ENCODE measurements around the gene OR4E2.
"Not testable (repeated sequence)": the region's sequence is repeated elsewhere in the genome, so short reads cannot be mapped to it uniquely, and the experiment has no call there.

The OR4E2 gene

GRCh38 chr14:21653331-21653885, at the start of gene OR4E2:
TSS of gene OR4E2 (plus strand) at chr14:21653835. CDS start at chr14:21665083, 11,248 bp downstream.
- DNase-seq (ENCODE audit: low read depth in 4 of 4, low spot score in 1 of 4) = no peak

GRCh38 chr14:21612324-21612723, 41.3 kb upstream of the OR4E2 start:
- DNase-seq (ENCODE audit: low read depth in 4 of 4, low spot score in 1 of 4) = no peak

- no peak for DNase-seq (ENCODE audit: low read depth in 4 of 4, low spot score in 1 of 4)
These were observed 39.4 kb upstream of the OR4E2 start for GRCh38 chr14:21614240-21614639.

- no peak for DNase-seq (ENCODE audit: low read depth in 4 of 4, low spot score in 1 of 4)
These were observed 36.0 kb upstream of the OR4E2 start for GRCh38 chr14:21617614-21618013.

GRCh38 chr14:21626491-21627230, 27.0 kb upstream of the OR4E2 start:
- no peak for DNase-seq (ENCODE audit: low read depth in 4 of 4, low spot score in 1 of 4)

GRCh38 chr14:21630503-21630902, 23.1 kb upstream of the OR4E2 start:
- not testable (repeated sequence) for DNase-seq (ENCODE audit: low read depth in 4 of 4, low spot score in 1 of 4)

GRCh38 chr14:21631084-21631483, 22.6 kb upstream of the OR4E2 start:
- DNase-seq (ENCODE audit: low read depth in 4 of 4, low spot score in 1 of 4) = no peak

GRCh38 chr14:21634840-21635239, 18.8 kb upstream of the OR4E2 start, which contains the start of gene OR10G2:
TSS of gene OR10G2 (minus strand) at chr14:21634940. CDS start at chr14:21634842, 98 bp downstream.
- no peak for DNase-seq (ENCODE audit: low read depth in 4 of 4, low spot score in 1 of 4)

- DNase-seq (ENCODE audit: low read depth in 4 of 4, low spot score in 1 of 4) = no peak
These were observed 11.0 kb upstream of the OR4E2 start for GRCh38 chr14:21642683-21643082.

- DNase-seq (ENCODE audit: low read depth in 4 of 4, low spot score in 1 of 4) = no peak
These were observed 10.2 kb upstream of the OR4E2 start for GRCh38 chr14:21643407-21643806.

- no peak for DNase-seq (ENCODE audit: low read depth in 4 of 4, low spot score in 1 of 4)
These were observed 6.3 kb upstream of the OR4E2 start for GRCh38 chr14:21647380-21647779.

GRCh38 chr14:21652209-21652808, 1.3 kb upstream of the OR4E2 start:
- DNase-seq (ENCODE audit: low read depth in 4 of 4, low spot score in 1 of 4) = no peak

GRCh38 chr14:21654215-21654614, 580 bp downstream of the OR4E2 start:
- no peak for DNase-seq (ENCODE audit: low read depth in 4 of 4, low spot score in 1 of 4)

GRCh38 chr14:21656980-21657379, 3.3 kb downstream of the OR4E2 start:
- no peak for DNase-seq (ENCODE audit: low read depth in 4 of 4, low spot score in 1 of 4)

GRCh38 chr14:21668377-21668776, 14.7 kb downstream of the OR4E2 start:
- no peak for DNase-seq (ENCODE audit: low read depth in 4 of 4, low spot score in 1 of 4)

- no peak for DNase-seq (ENCODE audit: low read depth in 4 of 4, low spot score in 1 of 4)
These were observed 15.6 kb downstream of the OR4E2 start for GRCh38 chr14:21669284-21669683.

GRCh38 chr14:21671371-21671770, 17.7 kb downstream of the OR4E2 start:
- DNase-seq (ENCODE audit: low read depth in 4 of 4, low spot score in 1 of 4) = no peak

GRCh38 chr14:21672116-21672515, 18.5 kb downstream of the OR4E2 start:
- no peak for DNase-seq (ENCODE audit: low read depth in 4 of 4, low spot score in 1 of 4)

GRCh38 chr14:21673718-21674117, 20.1 kb downstream of the OR4E2 start, which contains the start of gene OR4E1:
TSS of gene OR4E1 (minus strand) at chr14:21673818. CDS start at chr14:21670935, 2,883 bp downstream.
- no peak for DNase-seq (ENCODE audit: low read depth in 4 of 4, low spot score in 1 of 4)

- DNase-seq (ENCODE audit: low read depth in 4 of 4, low spot score in 1 of 4) = no peak
These were observed 21.9 kb downstream of the OR4E2 start for GRCh38 chr14:21675566-21675965.

GRCh38 chr14:21680072-21680471, 26.4 kb downstream of the OR4E2 start:
- DNase-seq (ENCODE audit: low read depth in 4 of 4, low spot score in 1 of 4) = no peak

- no peak for DNase-seq (ENCODE audit: low read depth in 4 of 4, low spot score in 1 of 4)
These were observed 32.8 kb downstream of the OR4E2 start for GRCh38 chr14:21686468-21686867.
